ENCODE data around the gene ATP2B3. TPM values are rescaled to one million over a fixed set of nuclear protein-coding genes. Genes with fewer than 3 reads are reported as not detected.
A peak's percentile ranks its signal among the peaks of the same experiment; 100 is the strongest.

Gene ATP2B3
- total and polyA plus RNA-seq, 2 of the 4 experiments (the other 2 are of a cell fraction), result under 0.01 to 0.03 TPM

- Histone ChIP-seq H2BK20ac (ENCODE audit: low read depth, low read length) (no peak overlapping the region), H3K4me3 (ENCODE audit: insufficient read depth, low read depth, low read length) (no peak overlapping the region), H4K91ac (ENCODE audit: insufficient read depth, low read depth, low read length) (no peak overlapping the region), H3K27ac (ENCODE audit: insufficient read depth, low read length) (no peak overlapping the region), H3K4ac (ENCODE audit: low read depth, low read length) (no peak overlapping the region), H2AK9ac (replicated peaks; ENCODE audit: low read depth, low read length, poor library complexity) (peak overlapping the region; percentile 85), H4K20me1 (ENCODE audit: insufficient read depth, low read length) (no peaks in the 10 kb centered on the region), H3K14ac (replicated peaks; ENCODE audit: low read depth, low read length) (no peak overlapping the region), H4K5ac (ENCODE audit: low read depth, low read length) (no peak overlapping the region), H3K4me1 (ENCODE audit: control insufficient read depth, insufficient read depth, low read length) (no peaks in the 10 kb centered on the region), H3K4me2 (ENCODE audit: low read depth, low read length) (no peak overlapping the region), H3K18ac (ENCODE audit: low read depth, low read length) (no peak overlapping the region), H2BK5ac (ENCODE audit: low read depth, low read length, poor library complexity, severe bottlenecking) (no peak overlapping the region), H3K36me3 (ENCODE audit: control insufficient read depth, insufficient read depth, low read length) (peaks cover 1% of the 10 kb centered on the region; the same call in 1 of the 2 replicates), H3K79me1 (ENCODE audit: low read depth in 1 of 2, low read length in 2 of 2) (no peaks in the 10 kb centered on the region), H3K9ac (ENCODE audit: low read depth, low read length) (no peak overlapping the region), H2AFZ (replicated peaks; ENCODE audit: low read length, poor library complexity) (peak overlapping the region; percentile 26), H2BK120ac (ENCODE audit: low read depth, low read length) (no peak overlapping the region), H3K9me3 (ENCODE audit: control insufficient read depth, insufficient read depth, low read length) (no peaks in the 10 kb centered on the region; the same call in 1 of the 2 replicates), H3K56ac (ENCODE audit: extremely low read depth, insufficient read depth, low read length) (no peak overlapping the region), H2AK5ac (ENCODE audit: low read depth, low read length) (no peak overlapping the region), H3K9me1 (ENCODE audit: insufficient read depth, low read length) (no peaks in the 10 kb centered on the region; the same call in 1 of the 2 replicates), H4K8ac (ENCODE audit: low read depth in 2 of 2, low read length in 2 of 2) (no peak overlapping the region), H3K23ac (ENCODE audit: low read depth, low read length) (no peak overlapping the region), H3K27me3 (ENCODE audit: control insufficient read depth, insufficient read depth, low read length) (no peaks in the 10 kb centered on the region), H2BK15ac (ENCODE audit: low read depth, low read length) (no peak overlapping the region)
- ChIA-PET CTCF (interaction anchor here (2.0 kb wide), 1 partner anchor 36 kb away, joined by 10 read pairs; the partner anchor contains the start of gene HAUS7), POLR2A (ENCODE audit: unreplicated experiment) (interaction anchor here (0.6 kb wide), 2 partner anchors 31 kb away, joined by 3 read pairs; no protein-coding TSS in a partner anchor)
- dilution Hi-C loops (cut with HindIII; ENCODE audit: low sequenced_read_pairs, unreplicated experiment), result no loop called here
- DNase-seq, result peak; percentile 58
- TF ChIP-seq FOS (IDR thresholded peaks at IDR 0.05; ENCODE audit: low read depth, low read length), result no peak
- TF ChIP-seq SMC3 (IDR thresholded peaks at IDR 0.05; ENCODE audit: low read depth, low read length), result peak; percentile 87
- peak; percentile 89 for TF ChIP-seq RAD21 (IDR thresholded peaks at IDR 0.05; ENCODE audit: low read length)
- peak; percentile 52; the same call in 1 of the 2 replicates for TF ChIP-seq MAZ (IDR thresholded peaks at IDR 0.05; ENCODE audit: borderline replicate concordance, low read depth, low read length)
- peak; percentile 87 for TF ChIP-seq CTCF (conservative IDR thresholded peaks at IDR 0.05; ENCODE audit: low read depth, low read length)
- no TSS peak for BruUV-seq (replicated peaks)
- 40% methylated on average over 1 of the region's 19 CpGs; no CpG with 5 or more reads in 1 of the 2 experiments for WGBS, 2 experiments (ENCODE audit: extremely low coverage in 2 of 2, insufficient read length in 1 of 2)
- peak; percentile 89 for ATAC-seq (ENCODE audit: low read depth)
- intact Hi-C loops (cut with micrococcal nuclease), result loop anchor here (1.0 to 2.0 kb wide), 3 partner anchors 36 to 475 kb away; no protein-coding TSS in a partner anchor
- in situ Hi-C loops (cut with MboI; ENCODE audit: low sequenced_read_pairs), result no loop called here
Observed at GRCh38 chrX:153507484-153508178, 9.8 kb upstream of the ATP2B3 start.
